IPS DF 6.9 (cell line): ENCODE data around the gene KCNIP1.

ENCODE experiments used
- DNase-seq: peaks from one replicate; pipeline ENCODE4 v3.0.0-alpha.2; 2013; ENCODE audit warnings: low read depth, low spot score
- H3K27ac ChIP-seq: one replicate; pipeline ENCODE4 v1.5.1; 2013; ENCODE audit warnings: low read length, control low read depth
- H3K27me3 ChIP-seq: 2 replicates; pipeline ENCODE4 v1.6.1; 2013; ENCODE audit warnings: mild to moderate bottlenecking, low read length; ENCODE audit not compliant: control insufficient read depth, insufficient read depth
- H3K36me3 ChIP-seq: 2 replicates; pipeline ENCODE4 v1.6.1; 2013; ENCODE audit warnings: low read length; ENCODE audit not compliant: control insufficient read depth, insufficient read depth
- H3K4me1 ChIP-seq: 2 replicates; pipeline ENCODE4 v1.6.1; 2013; ENCODE audit warnings: low read length; ENCODE audit not compliant: control insufficient read depth, insufficient read depth
- H3K4me3 ChIP-seq: 2 replicates; pipeline ENCODE4 v1.5.1; 2013; ENCODE audit warnings: mild to moderate bottlenecking, low read length
- H3K9me3 ChIP-seq: 2 replicates; pipeline ENCODE4 v1.6.1; 2013; ENCODE audit warnings: low read length, inconsistent platforms; ENCODE audit not compliant: control insufficient read depth, insufficient read depth
- WGBS: extraction: QIAGEN DNeasy Blood & Tissue Kit; methylation state at CpG from one replicate; pipeline ENCODE4 v1.1.7; 2013; ENCODE audit warnings: mixed read lengths, missing lambda C conversion rate; ENCODE audit not compliant: insufficient read length, insufficient coverage; 5-methylcytosine and 5-hydroxymethylcytosine counted together

KCNIP1 gene

DNA sequence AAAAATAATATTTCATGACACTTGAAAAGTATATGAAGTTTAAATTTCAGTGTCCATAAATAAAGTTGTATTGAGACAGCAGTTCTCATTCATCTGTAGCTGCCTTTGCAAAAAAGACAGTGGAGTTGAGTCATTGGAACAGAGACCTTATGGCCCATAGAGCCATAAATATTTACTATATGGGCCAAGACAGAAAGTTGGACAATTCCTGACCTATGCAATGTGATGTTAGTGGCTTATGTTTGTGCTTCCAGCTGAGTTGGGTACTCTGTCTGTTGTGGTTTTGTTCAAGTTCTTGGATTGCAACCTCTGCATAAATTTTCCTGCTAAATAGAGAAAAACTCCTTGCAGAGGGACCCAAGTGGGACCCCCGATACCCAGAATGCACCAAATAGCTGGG lies 69.8 kb downstream of the KCNIP1 start:
- no peak overlapping the region for H3K4me3 ChIP-seq
- DNase-seq, result no peak
- H3K36me3 ChIP-seq, result no peaks in the 10 kb centered on the region
- peaks cover 4% of the 10 kb centered on the region; the same call in 1 of the 2 replicates for H3K4me1 ChIP-seq
- H3K9me3 ChIP-seq, result no peaks in the 10 kb centered on the region
- H3K27ac ChIP-seq, result no peak overlapping the region
- WGBS, result no CpG with 5 or more reads among the region's 1 CpG
- no peaks in the 10 kb centered on the region for H3K27me3 ChIP-seq

DNA sequence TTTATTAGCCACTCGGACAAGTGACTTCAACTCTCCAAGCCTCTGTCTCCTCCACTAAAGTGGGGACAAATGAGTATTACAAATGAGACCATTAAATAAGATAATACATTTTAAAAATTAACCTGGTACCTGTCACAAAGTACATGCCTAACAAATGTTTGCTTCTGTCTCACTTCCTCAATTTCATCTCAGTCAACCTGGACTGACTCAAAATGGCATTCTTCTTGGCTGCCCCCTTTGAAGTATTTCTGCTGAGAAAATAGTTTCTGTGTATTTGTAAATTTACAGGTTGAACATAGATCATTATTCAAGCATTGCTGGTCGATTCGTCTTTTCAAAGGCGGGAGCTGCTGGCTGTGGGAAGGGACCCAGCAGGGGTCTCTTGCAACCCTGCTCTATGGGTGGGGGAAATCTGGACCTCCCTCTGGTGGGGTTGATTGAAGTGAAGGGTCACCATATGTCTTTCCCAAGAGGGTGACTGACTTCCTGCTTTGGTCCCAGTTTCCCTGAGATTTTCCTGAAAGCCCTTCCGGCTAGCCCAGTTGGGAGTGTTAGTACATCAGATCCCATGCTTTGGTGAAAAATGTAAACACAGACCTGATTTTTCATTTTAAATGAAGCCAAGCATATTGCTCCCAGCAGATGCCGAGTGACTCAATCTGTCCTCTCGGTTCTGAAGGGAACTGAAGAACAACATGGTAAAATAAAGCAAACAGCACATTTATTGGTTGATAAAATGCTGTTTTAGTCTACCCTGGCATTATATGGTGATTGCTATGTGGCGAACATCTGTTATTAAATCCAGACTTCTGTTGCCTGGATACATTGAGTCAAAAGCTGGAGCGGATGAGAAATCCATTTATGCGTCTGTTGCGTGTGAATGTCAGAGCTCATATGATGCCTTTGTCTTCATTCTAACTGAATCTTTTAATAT lies 73.0 kb downstream of the KCNIP1 start:
- DNase-seq, result no peak
- WGBS, result no CpG with 5 or more reads among the region's 11 CpGs
- H3K27me3 ChIP-seq, result no peaks in the 10 kb centered on the region
- H3K36me3 ChIP-seq, result no peaks in the 10 kb centered on the region
- no peaks in the 10 kb centered on the region for H3K9me3 ChIP-seq
- peaks cover 2% of the 10 kb centered on the region; the same call in 1 of the 2 replicates for H3K4me1 ChIP-seq
- H3K4me3 ChIP-seq, result no peak overlapping the region
- H3K27ac ChIP-seq, result no peak overlapping the region

DNA sequence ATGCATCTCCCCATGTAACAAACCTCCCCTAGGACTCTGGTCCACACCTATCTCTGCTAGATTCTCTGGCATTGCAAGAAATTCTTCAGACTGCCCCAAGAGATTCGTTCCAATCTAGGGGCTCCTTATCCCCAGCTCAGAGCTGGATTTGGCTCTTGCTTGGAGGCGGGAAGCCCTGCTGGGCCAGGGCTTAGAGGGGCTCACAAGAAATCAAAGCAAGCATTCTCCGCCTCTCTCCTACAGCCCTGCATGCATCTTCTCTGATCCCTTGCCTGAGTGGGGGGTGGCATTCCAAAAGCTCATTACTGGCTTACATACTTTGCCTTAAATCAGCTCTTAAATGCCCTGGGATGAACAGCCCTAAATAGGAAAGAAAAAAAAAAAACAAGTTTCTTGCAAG lies 75.8 kb downstream of the KCNIP1 start:
- WGBS, result no CpG with 5 or more reads among the region's 3 CpGs
- no peak for DNase-seq
- Histone ChIP-seq H3K27me3 (no peaks in the 10 kb centered on the region), H3K9me3 (no peaks in the 10 kb centered on the region), H3K4me1 (no peaks in the 10 kb centered on the region), H3K36me3 (no peaks in the 10 kb centered on the region), H3K4me3 (no peak overlapping the region), H3K27ac (no peak overlapping the region)

DNA sequence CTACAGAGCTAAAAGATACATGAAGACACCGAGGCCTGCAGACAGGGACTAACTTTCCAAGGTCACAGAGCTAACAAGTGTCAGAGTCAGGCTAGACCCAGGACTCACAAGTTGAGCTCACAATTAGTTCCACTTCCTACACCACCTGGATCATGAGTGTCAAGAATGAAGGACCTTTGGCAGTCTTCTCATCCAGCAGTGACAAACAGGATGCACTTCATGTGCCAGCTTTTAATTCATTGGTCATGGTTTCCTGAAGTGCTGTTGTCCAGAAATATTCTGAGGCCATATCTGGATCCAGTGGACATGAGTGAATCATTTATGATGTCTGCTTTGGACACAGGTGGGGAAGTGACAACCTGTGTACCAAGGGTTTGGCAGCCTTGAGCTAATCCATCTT lies 77.4 kb downstream of the KCNIP1 start:
- Histone ChIP-seq H3K4me1 (no peaks in the 10 kb centered on the region), H3K27ac (no peak overlapping the region), H3K36me3 (no peaks in the 10 kb centered on the region), H3K27me3 (no peaks in the 10 kb centered on the region), H3K4me3 (no peak overlapping the region), H3K9me3 (no peaks in the 10 kb centered on the region)
- WGBS, result no CpG with 5 or more reads among the region's 1 CpG
- DNase-seq, result no peak

DNA sequence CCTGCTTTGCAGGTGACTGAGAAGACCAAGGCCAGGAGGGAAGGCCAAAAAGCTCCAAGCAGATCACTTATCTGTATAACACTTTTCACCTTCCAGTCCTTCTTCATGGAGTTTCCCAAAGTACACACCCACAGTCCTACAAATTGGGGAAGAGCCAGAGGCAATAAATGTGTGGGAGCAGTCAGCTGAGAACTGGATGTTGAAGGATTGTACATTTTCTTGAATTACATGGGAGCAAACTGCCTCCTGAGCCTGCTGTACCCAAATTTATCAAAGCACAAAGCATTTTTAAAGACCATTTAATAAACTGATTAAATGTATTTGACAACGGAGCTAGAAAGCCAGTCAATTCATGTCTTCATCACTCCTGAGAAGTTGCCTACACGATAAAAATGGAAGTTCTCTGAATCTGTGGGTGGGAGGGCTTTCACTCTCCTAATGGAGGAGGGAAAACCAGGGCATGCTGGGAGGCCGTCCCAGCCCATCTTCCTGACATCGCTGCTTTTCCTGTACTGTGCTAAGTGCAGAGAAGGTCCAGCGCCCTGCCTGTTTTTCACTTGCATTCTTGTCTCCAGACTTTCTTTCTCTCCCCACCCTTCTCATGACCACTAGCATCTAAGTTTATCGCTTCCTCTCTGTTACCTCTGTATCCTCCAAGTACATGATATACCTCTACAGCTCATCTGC lies 79.0 kb downstream of the KCNIP1 start:
- no peak for DNase-seq
- WGBS, result no CpG with 5 or more reads among the region's 6 CpGs
- Histone ChIP-seq H3K4me3 (no peak overlapping the region), H3K4me1 (no peaks in the 10 kb centered on the region), H3K9me3 (no peaks in the 10 kb centered on the region), H3K27me3 (no peaks in the 10 kb centered on the region), H3K36me3 (no peaks in the 10 kb centered on the region), H3K27ac (no peak overlapping the region)

DNA sequence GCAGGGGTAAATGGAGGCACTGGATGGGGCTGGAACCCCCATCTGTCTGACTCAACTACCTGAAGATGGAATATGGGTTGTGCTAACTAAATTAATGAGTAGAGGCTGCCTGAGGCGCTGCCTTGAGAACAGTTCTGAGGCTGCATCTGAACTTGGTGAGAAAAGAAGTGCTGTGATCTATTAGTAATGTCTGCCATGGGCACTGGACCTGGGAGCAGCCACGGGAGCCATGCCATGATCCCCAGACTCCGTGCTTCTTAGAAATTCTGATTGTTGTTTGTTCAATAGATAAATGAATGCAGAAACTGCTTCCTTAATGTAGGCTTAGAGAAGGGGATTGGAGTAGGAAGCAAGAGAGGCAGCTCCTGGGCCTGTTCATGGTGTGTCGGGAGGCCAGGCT lies 80.2 kb downstream of the KCNIP1 start:
- Histone ChIP-seq H3K27me3 (no peaks in the 10 kb centered on the region), H3K4me1 (no peaks in the 10 kb centered on the region), H3K4me3 (no peak overlapping the region), H3K27ac (no peak overlapping the region), H3K9me3 (no peaks in the 10 kb centered on the region), H3K36me3 (no peaks in the 10 kb centered on the region)
- WGBS, result no CpG with 5 or more reads among the region's 4 CpGs
- DNase-seq, result no peak

DNA sequence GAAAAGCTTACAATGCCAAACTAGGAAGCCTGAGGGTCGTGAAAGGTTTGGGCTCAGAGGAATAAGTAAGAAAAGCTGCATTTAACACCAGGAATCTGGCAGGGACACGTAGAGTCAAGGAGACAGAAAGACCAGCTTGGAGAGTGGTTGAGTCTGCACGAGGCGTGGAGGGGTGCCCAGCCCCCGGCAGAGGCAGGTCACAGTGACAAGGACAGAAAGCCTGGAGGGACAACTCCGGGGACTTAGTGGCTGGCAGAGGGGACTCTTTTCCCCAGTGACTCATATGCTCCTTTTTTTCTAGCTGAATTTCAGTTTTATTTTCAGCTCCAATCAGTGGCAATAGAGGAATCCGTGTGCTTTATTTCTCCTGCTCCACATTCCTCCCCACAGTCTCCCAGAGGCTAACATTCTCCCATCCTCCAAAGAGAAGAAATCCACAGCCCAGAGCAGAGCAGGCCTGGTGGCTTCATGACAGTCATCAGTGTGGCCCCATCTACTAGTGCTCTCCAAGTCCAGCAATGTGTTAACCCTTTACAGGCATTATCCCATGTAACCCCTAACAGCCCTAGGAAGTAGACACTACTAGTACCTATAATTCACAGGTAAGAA lies 80.7 kb downstream of the KCNIP1 start:
- no peaks in the 10 kb centered on the region for H3K36me3 ChIP-seq
- no CpG with 5 or more reads among the region's 7 CpGs for WGBS

DNA sequence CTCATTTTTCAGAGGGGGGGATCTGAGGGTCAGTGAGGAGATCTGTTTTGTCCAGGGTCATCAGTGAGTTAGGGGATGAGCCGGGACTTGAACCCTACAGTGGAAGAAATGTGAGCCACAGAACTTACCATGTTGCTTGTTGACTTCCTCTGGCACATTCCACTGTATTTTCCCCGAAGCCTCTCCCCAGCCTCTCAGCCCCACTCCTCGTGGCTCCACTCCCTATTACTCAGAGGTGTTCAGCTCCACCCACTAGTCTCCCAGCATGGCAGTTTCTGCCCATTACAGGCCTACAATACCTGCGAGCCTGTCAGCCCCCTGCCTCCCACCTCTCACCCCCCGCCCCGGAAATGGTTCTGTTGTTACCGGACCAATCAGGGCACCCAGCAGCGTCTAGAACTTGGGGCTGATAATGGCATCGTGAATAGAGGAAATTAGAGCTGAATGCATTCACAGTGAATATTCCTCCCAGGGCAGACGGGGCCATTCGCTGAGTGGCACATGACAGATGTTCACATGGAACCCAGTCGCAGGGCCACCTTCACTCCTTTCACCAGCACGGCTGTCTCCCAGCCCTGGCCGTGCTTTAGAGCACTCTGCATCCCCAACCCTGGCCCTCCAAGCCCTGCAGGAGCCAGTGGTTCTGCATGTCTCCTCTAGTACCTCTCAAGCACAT lies 81.6 kb downstream of the KCNIP1 start:
- H3K27ac ChIP-seq, result no peak overlapping the region
- no peak overlapping the region for H3K4me3 ChIP-seq
- H3K36me3 ChIP-seq, result peaks cover 1% of the 10 kb centered on the region; the same call in 1 of the 2 replicates
- no peaks in the 10 kb centered on the region for H3K27me3 ChIP-seq
- no CpG with 5 or more reads among the region's 14 CpGs for WGBS
- no peaks in the 10 kb centered on the region for H3K9me3 ChIP-seq
- H3K4me1 ChIP-seq, result no peaks in the 10 kb centered on the region
- DNase-seq, result no peak

More for the DNA sequence above, 80.7 kb downstream of the KCNIP1 start:
- Histone ChIP-seq H3K4me3 (no peak overlapping the region), H3K27me3 (no peaks in the 10 kb centered on the region), H3K27ac (no peak overlapping the region), H3K9me3 (no peaks in the 10 kb centered on the region), H3K4me1 (no peaks in the 10 kb centered on the region)
- no peak for DNase-seq

DNA sequence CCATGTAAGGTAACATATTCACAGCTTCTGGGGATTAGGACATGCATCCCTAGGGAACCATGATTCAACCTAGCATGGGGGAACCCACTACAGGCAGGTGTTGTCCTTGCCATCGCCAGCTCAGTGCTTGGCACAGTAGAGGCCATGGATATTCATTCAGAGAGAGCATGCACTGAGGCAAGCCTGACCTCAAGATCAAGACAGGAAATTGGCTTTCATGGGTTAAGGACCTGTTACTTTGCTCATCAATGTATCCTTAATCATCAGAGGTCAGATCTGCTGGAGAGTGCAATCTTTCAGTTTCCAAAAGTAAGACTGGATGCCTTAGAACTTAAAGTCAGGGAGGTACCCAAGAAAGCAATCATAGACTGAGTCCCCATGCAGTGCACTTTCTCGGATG lies 84.0 kb downstream of the KCNIP1 start:
- H3K36me3 ChIP-seq, result peaks cover 2% of the 10 kb centered on the region; the same call in 1 of the 2 replicates
- no peaks in the 10 kb centered on the region for H3K9me3 ChIP-seq
- WGBS, result no CpG with 5 or more reads among the region's 2 CpGs
- H3K27ac ChIP-seq, result no peak overlapping the region
- H3K4me3 ChIP-seq, result no peak overlapping the region
- no peaks in the 10 kb centered on the region for H3K27me3 ChIP-seq
- DNase-seq, result no peak
- H3K4me1 ChIP-seq, result no peaks in the 10 kb centered on the region

DNA sequence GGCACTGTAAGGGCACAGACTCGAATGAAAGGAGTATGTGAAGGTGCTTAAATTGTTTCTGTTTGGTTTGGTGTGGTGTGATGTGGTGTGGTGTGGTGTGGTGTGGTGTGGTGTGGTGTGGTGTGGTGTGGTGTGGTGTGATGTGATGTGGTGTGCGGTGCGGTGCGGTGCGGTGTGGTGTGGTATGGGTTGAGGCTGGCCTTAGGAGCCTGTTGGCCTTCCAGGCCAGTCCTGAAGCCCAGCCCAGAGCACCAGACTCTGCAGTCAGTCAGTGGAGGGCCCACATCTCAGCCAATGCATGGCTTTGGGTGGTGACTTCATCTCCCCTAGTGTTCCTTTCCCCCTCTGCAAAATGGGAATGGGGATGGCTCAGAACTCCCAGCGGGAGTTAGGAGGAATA lies 85.8 kb downstream of the KCNIP1 start:
- Histone ChIP-seq H3K9me3 (no peaks in the 10 kb centered on the region), H3K36me3 (peaks cover 2% of the 10 kb centered on the region; the same call in 1 of the 2 replicates), H3K4me3 (no peak overlapping the region), H3K4me1 (no peaks in the 10 kb centered on the region), H3K27ac (no peak overlapping the region), H3K27me3 (no peaks in the 10 kb centered on the region)
- no CpG with 5 or more reads among the region's 6 CpGs for WGBS
- DNase-seq, result no peak
